Activated CD4-positive, alpha-beta T cell treated with anti-CD3 and anti-CD28 coated beads, Interleukin-2, Interleukin-4, amounts not matched to agents 100 ng/mL and 50 ng/mL, durations not matched to agents 16 hours and 8 hours (primary cell): Measurements from ENCODE around the gene SLCO3A1.

Experiments
- DNase-seq: peaks from one replicate; pipeline ENCODE4 v3.0.0-alpha.2; 2020; ENCODE audit warnings: low spot score

Gene SLCO3A1

GRCh38 chr15:91912336-91912735 lies 58.8 kb downstream of the SLCO3A1 start:
- DNase-seq: no peak

GRCh38 chr15:91913560-91913959 lies 60.1 kb downstream of the SLCO3A1 start:
- DNase-seq: no peak

DNA sequence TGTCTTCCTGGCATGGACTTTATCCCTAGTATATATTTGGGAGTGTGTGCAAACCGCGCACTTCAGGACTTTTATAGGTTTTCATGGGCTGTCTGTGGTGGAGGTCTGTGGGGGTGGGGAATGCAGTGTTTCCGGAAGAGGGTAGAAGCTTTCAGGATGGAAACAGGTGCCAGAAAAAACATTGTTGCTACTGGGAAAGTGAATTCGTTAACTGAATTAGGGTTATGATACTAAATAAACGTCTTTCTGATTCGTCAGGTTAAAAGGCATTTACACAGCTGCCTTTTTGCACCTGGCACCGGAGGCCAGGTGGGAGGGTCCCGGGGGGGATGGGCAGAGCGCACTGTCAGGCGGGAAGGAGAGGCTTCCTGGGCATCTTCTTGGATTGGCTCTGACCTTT lies 62.1 kb downstream of the SLCO3A1 start:
- DNase-seq: no peak

DNA sequence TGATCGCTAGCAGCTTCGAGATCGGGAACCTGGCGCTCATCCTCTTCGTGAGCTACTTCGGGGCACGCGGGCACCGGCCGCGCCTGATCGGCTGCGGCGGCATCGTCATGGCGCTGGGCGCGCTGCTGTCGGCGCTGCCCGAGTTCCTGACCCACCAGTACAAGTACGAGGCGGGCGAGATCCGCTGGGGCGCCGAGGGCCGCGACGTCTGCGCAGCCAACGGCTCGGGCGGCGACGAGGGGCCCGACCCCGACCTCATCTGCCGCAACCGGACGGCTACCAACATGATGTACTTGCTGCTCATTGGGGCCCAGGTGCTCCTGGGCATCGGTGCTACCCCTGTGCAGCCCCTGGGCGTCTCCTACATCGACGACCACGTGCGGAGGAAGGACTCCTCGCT lies 62.5 kb downstream of the SLCO3A1 start:
- DNase-seq: no peak

- DNase-seq: no peak
Observed at GRCh38 chr15:91917686-91918360, 64.3 kb downstream of the SLCO3A1 start.

DNA sequence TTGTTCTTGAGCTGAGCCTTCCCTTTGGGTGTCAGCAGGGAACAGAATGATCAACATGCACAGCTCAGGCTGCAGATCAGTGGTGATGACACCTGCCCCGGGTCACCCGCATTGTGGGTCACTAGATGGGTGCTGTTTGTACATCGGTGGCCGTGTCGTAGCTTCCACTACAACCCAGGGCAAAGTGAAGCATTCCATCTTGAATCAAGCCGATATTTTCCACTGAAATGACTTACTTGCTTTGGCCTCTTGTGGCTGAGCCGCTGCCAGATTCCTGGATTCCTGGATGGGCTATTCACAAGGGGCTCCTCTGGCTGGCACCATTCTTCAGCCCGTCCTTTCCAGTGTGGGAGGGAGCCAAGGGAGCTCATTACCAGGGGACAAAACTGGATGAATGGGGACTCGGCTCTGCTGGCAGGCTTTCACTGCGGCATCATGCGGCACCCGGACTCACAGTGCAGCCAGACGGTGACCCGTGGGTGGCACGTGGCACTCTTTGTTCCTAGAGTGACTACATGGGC lies 65.6 kb downstream of the SLCO3A1 start:
- no peak for DNase-seq

GRCh38 chr15:91921188-91921842 lies 67.8 kb downstream of the SLCO3A1 start:
- no peak for DNase-seq

DNA sequence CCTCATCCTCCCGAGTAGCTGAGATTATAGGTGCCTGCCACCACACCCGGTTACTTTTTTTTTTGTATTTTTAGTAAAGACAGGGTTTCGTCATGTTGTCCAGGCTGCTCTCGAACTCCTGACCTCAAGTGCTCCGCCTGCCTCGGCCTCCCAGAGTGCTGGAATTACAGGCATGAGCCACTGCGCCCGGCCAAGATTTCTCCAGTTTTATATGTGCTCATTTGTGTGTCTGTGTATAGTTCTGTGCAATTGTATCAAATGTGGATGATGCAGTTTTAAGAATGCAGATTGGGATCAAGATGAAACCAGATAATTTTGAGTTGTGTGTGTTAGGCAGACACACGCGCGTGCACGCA lies 68.3 kb downstream of the SLCO3A1 start:
- no peak for DNase-seq

GRCh38 chr15:91922646-91923547 lies 69.4 kb downstream of the SLCO3A1 start:
- no peak for DNase-seq

GRCh38 chr15:91924183-91924582 lies 70.7 kb downstream of the SLCO3A1 start:
- no peak for DNase-seq

GRCh38 chr15:91924837-91925495 lies 71.5 kb downstream of the SLCO3A1 start:
- no peak for DNase-seq

GRCh38 chr15:91925794-91926193 lies 72.3 kb downstream of the SLCO3A1 start:
- DNase-seq: no peak

DNA sequence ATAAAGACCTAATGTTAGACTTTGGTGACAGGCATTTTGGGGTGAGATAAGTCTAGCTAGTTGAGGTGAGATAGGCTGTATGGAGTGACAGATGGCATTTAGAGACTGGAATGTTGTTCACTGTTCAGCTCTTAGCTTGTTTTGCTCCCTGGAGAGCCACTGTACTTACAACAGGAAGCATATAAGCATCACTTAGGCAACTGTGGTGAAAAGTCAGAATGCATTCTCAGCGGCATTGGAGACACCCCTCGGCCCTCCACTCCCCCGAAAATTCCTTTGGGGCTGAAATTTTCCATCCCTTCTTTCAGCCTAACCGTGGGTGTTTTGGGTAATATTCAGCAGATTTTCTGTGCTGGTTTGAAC lies 73.4 kb downstream of the SLCO3A1 start:
- DNase-seq: no peak

DNA sequence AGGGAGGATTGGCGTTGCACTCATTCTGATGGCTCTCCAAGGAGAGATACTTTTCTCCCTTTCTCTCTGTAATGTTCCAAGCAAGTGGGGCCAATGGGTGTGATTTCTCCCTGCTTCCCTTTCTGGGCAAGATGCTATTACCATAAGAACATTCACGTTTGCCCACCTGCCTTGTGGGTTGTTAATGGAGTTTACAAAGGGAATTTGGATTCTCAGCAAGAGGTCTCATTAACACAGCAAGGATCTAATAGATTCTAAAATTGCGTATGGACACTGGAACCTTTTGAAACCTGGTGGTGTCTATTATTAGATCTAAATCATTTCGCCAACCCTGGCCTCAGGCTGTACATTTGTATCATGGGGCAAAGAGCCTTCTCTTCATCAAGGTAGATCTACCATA lies 74.1 kb downstream of the SLCO3A1 start:
- no peak for DNase-seq

GRCh38 chr15:91928675-91929074 lies 75.2 kb downstream of the SLCO3A1 start:
- no peak for DNase-seq

DNA sequence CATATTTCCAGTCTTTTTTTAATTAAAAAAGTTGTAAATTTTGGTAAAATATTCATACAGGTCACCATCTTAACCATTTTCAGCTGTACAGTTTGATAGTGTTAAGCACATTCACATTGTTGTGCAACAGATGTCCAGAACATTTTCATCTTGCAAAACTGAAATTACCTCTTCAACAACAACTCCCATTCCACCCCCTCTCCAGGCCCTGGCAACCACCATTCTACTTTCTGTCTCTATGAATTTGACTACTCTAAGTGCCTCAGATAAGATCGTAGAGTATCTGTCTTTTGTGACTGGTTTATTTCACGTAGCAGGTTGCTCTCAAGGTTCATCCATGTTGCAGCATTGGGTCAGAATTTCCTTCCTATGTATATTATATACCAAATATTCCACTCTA lies 76.0 kb downstream of the SLCO3A1 start:
- DNase-seq: no peak

GRCh38 chr15:91930092-91930491 lies 76.6 kb downstream of the SLCO3A1 start:
- DNase-seq: no peak

GRCh38 chr15:91936182-91936775 lies 82.8 kb downstream of the SLCO3A1 start:
- DNase-seq: no peak

- DNase-seq: no peak
Observed at GRCh38 chr15:91936927-91937326, 83.4 kb downstream of the SLCO3A1 start.

GRCh38 chr15:91938136-91938535 lies 84.6 kb downstream of the SLCO3A1 start:
- no peak for DNase-seq

DNA sequence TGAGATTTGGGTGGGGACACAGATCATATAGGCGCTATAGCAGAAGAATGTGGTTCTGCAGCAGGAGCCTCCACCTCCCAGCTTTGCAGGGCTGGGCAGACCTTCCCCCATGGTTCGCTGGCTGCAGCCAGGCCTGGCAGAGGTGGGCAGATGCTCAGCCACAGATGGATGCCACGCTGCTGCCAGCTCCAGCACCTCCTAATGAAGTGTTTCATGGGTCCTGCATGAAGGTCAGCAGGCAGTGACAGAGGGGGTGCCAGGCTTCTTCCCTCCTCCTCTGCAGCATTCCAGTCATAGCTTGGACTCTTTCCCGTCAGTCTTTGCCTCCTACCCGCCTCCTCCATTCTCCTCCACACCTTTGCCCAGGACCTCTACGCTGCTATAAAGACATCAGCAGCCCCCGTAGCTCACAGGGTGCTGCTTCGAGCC lies 85.9 kb downstream of the SLCO3A1 start:
- no peak for DNase-seq
